ENCODE results near the gene TMEM161A. TPM values are rescaled to one million over a fixed set of nuclear protein-coding genes. Genes with fewer than 3 reads are reported as not detected.

TMEM161A gene
- 9.1 TPM for total RNA-seq

GRCh38 chr19:19138109-19138981, at the start of gene TMEM161A:
TMEM161A (minus strand) TSS chr19:19138478; CDS start chr19:19138428, 50 bp downstream.

GRCh38 chr19:19170053-19170872, 32.0 kb upstream of the TMEM161A start, which contains the start of gene MEF2B:
MEF2B (minus strand) TSS chr19:19170263; CDS start chr19:19150735, 19,528 bp downstream.

Other genes starting within 250 kb of the TMEM161A start
- 25.7 TPM for gene CERS1, start 242.3 kb downstream of the TMEM161A start, total RNA-seq
- 90.8 TPM for gene COPE, start 219.1 kb downstream of the TMEM161A start, total RNA-seq
- 59.5 TPM for gene DDX49, start 218.8 kb downstream of the TMEM161A start, total RNA-seq
- gene HOMER3, start 197.3 kb downstream of the TMEM161A start, total RNA-seq = 24.4 TPM
- 145 TPM for gene SUGP2, start 105.0 kb downstream of the TMEM161A start, total RNA-seq
- gene ARMC6, start 104.9 kb downstream of the TMEM161A start, total RNA-seq = 56.0 TPM
- gene SLC25A42, start 74.5 kb downstream of the TMEM161A start, total RNA-seq = 16.3 TPM
- gene MEF2B, start 31.8 kb upstream of the TMEM161A start, total RNA-seq = 0.31 TPM
- 21.9 TPM for gene BORCS8, start 53.7 kb upstream of the TMEM161A start, total RNA-seq
- gene RFXANK, start 53.8 kb upstream of the TMEM161A start, total RNA-seq = 16.3 TPM
- 13.1 TPM for gene NR2C2AP, start 64.9 kb upstream of the TMEM161A start, total RNA-seq
- 257 TPM for gene NCAN, start 73.5 kb upstream of the TMEM161A start, total RNA-seq
- gene TM6SF2, start 134.8 kb upstream of the TMEM161A start, total RNA-seq = 0.31 TPM
- 35.7 TPM for gene SUGP1, start 182.0 kb upstream of the TMEM161A start, total RNA-seq
- 76.4 TPM for gene MAU2, start 182.4 kb upstream of the TMEM161A start, total RNA-seq

Data from parietal lobe (tissue), 1 donor.